HepG2 (cell line): ENCODE measurements around the gene GMEB2. TPM values are rescaled to one million over a fixed set of nuclear protein-coding genes. Genes with fewer than 3 reads are reported as not detected.

Experiments used
- DMAP1 ChIP-seq: IDR thresholded peaks from 2 replicates; pipeline ENCODE4 v1.6.1; 2016
- HNF4A ChIP-seq: sonication (generic); formaldehyde crosslinking; IDR thresholded peaks from 2 replicates; pipeline ENCODE4 v1.4.0; 2020; ENCODE audit warnings: missing genetic modification reagents
- HOXA5 ChIP-seq: sonication (generic); formaldehyde crosslinking; IDR thresholded peaks from 2 replicates; pipeline ENCODE4 v1.4.0; 2020; ENCODE audit warnings: missing genetic modification reagents
- KLF11 ChIP-seq: IDR thresholded peaks from 2 replicates; pipeline ENCODE4 v1.6.1; 2016; ENCODE audit warnings: missing compliant biosample characterization
- POGK ChIP-seq: sonication (generic); formaldehyde crosslinking; conservative IDR thresholded peaks from 2 replicates; pipeline ENCODE4 v1.8.0; 2022; ENCODE audit warnings: mild to moderate bottlenecking, moderate library complexity, missing genetic modification reagents
- RFXANK ChIP-seq: IDR thresholded peaks from 2 replicates; pipeline ENCODE4 v1.6.1; 2016
- STAG1 ChIP-seq: sonication (generic); formaldehyde crosslinking; IDR thresholded peaks from 2 replicates; pipeline ENCODE4 v1.4.0; 2020; ENCODE audit warnings: missing genetic modification reagents
- TFAP4 ChIP-seq: sonication (generic); IDR thresholded peaks from 2 replicates; pipeline ENCODE4 v1.6.1; 2016; ENCODE audit warnings: low read depth, borderline replicate concordance
- ZBED4 ChIP-seq: sonication (generic); formaldehyde crosslinking; IDR thresholded peaks from 2 replicates; pipeline ENCODE4 v1.4.0; 2020; ENCODE audit warnings: missing genetic modification reagents, borderline replicate concordance
- ZBTB4 ChIP-seq: sonication (generic); formaldehyde crosslinking; IDR thresholded peaks from 2 replicates; pipeline ENCODE4 v1.4.0; 2020; ENCODE audit warnings: missing genetic modification reagents, mild to moderate bottlenecking, borderline replicate concordance
- ZNF235 ChIP-seq: sonication (generic); formaldehyde crosslinking; IDR thresholded peaks from 2 replicates; pipeline ENCODE4 v1.8.1; 2023; ENCODE audit warnings: mild to moderate bottlenecking, missing genetic modification reagents, borderline replicate concordance
- ZNF569 ChIP-seq: sonication (generic); formaldehyde crosslinking; IDR thresholded peaks from 2 replicates; pipeline ENCODE4 v1.5.0; 2020; ENCODE audit warnings: mild to moderate bottlenecking, missing genetic modification reagents, moderate library complexity, borderline replicate concordance
- ZNF576 ChIP-seq: sonication (generic); formaldehyde crosslinking; IDR thresholded peaks from 2 replicates; pipeline ENCODE4 v1.4.0; 2020; ENCODE audit warnings: mild to moderate bottlenecking, missing genetic modification reagents
- ZNF615 ChIP-seq: sonication (generic); formaldehyde crosslinking; IDR thresholded peaks from 2 replicates; pipeline ENCODE4 v1.5.0; 2020; ENCODE audit warnings: mild to moderate bottlenecking, missing genetic modification reagents, borderline replicate concordance
- ZNF616 ChIP-seq: sonication (generic); formaldehyde crosslinking; IDR thresholded peaks from 2 replicates; pipeline ENCODE4 v1.5.0; 2020; ENCODE audit warnings: low read depth, mild to moderate bottlenecking, missing genetic modification reagents
- ZSCAN12 ChIP-seq: sonication (generic); formaldehyde crosslinking; IDR thresholded peaks from 2 replicates; pipeline ENCODE4 v1.9.0; 2021; ENCODE audit warnings: mild to moderate bottlenecking, missing genetic modification reagents
- ZSCAN20 ChIP-seq: sonication (generic); formaldehyde crosslinking; IDR thresholded peaks from 2 replicates; pipeline ENCODE4 v1.4.0; 2020; ENCODE audit warnings: missing genetic modification reagents, mild to moderate bottlenecking, borderline replicate concordance
- polyA plus RNA-seq, 8 experiments: library from polyadenylated mRNA; depleted of rRNA in 3 of 8; stranded (reverse) in 7 of 8; unstranded in 1 of 8; fragments of >200 nt; fragmentation: Illumina TruSeq in 4 of 8; extraction: Trizol in 4 of 8; gene quantifications; 2 replicates each; pipeline versions ENCODE4 v1.2.1 to v1.2.3, GENCODE V29; 2011 to 2016; ENCODE audit warnings: low read depth in 4 of 8, missing spikeins in 1 of 8, mixed read lengths in 1 of 8; ENCODE audit not compliant: insufficient read depth in 1 of 8
- total RNA-seq, 5 experiments: library from RNA; depleted of rRNA; stranded (reverse); fragments of >200 nt; fragmentation: Illumina TruSeq; extraction: Trizol; gene quantifications; 2 replicates each; pipeline ENCODE4 v1.2.3, GENCODE V29; 2016; ENCODE audit warnings: low read depth in 1 of 5

GMEB2 gene
- total and polyA plus RNA-seq, 2 of the 13 experiments (the other 11 are each of a cell fraction or from before 2014, with no cell fraction given): 10.6 to 12.4 TPM

GRCh38 chr20:63657937-63658748 is 31.2 kb upstream of the GMEB2 start, which contains the start of gene RTEL1 (continued):
- TF ChIP-seq KLF11 (CRISPR knock-in tag): peak; percentile 89; the same call in 1 of the 2 replicates
- TF ChIP-seq TFAP4: peak; percentile 41; the same call in 1 of the 2 replicates
- TF ChIP-seq ZBTB4 (CRISPR knock-in tag): no peak
- no peak; the same call in 1 of the 2 replicates for TF ChIP-seq ZNF569 (CRISPR knock-in tag)
- peak; percentile 69 for TF ChIP-seq ZNF616
- TF ChIP-seq RFXANK (CRISPR knock-in tag): no peak
- peak; percentile 98 for TF ChIP-seq HOXA5 (CRISPR knock-in tag)
- TF ChIP-seq ZBED4 (CRISPR knock-in tag): peak; percentile 70
- peak; percentile 44 for TF ChIP-seq STAG1 (CRISPR knock-in tag)
- TF ChIP-seq HNF4A (CRISPR knock-in tag): peak; percentile 62
- TF ChIP-seq ZNF576 (CRISPR knock-in tag): peak; percentile 61; the same call in 1 of the 2 replicates
- TF ChIP-seq DMAP1: peak; percentile 97
- 0 out of 2 replicates have a peak, but pooled peaks have one; percentile 79 for TF ChIP-seq ZNF615 (CRISPR knock-in tag)
- TF ChIP-seq ZSCAN20 (CRISPR knock-in tag): 0 out of 2 replicates have a peak, but pooled peaks have one; percentile 65
- TF ChIP-seq ZSCAN12 (CRISPR knock-in tag): peak; percentile 92
- TF ChIP-seq POGK (CRISPR knock-in tag): peak; percentile 91
- TF ChIP-seq ZNF235 (CRISPR knock-in tag): peak; percentile 48
